Breast epithelium (tissue), 3 donors: ENCODE results near the gene BCL2L14.

ENCODE experiments used
- CTCF ChIP-seq, 3 donors: fragments of 450-650 bp; IDR thresholded peaks; one replicate each; pipeline ENCODE4 v1.5.1; 2016 to 2017; ENCODE audit warnings: antibody characterized with exemption in 3 of 3, mild to moderate bottlenecking in 3 of 3, moderate library complexity in 3 of 3
- POLR2A ChIP-seq: fragments of 450-650 bp; IDR thresholded peaks from one replicate; pipeline ENCODE4 v1.6.1; 2016; ENCODE audit warnings: antibody characterized with exemption, mild to moderate bottlenecking, moderate library complexity

- TF ChIP-seq CTCF (IDR thresholded peaks at IDR 0.05) (no peak), POLR2A (no peak)
Observed at GRCh38 chr12:12099102-12099501, 28.4 kb downstream of the BCL2L14 start.
